Type B pancreatic cell (in vitro differentiated cells): ENCODE data around the gene EYS. TPM values are rescaled to one million over a fixed set of nuclear protein-coding genes. Genes with fewer than 3 reads are reported as not detected.

ENCODE experiments used
- DNase-seq: peaks from one replicate; pipeline ENCODE4 v3.0.0; 2021; ENCODE audit warnings: mixed read lengths; ENCODE audit not compliant: unreplicated experiment; ENCODE audit errors: extremely low spot score
- H3K27ac Mint-ChIP-seq: 2 replicates; pipeline ENCODE4 v1.8.0; 2021; ENCODE audit warnings: mild to moderate bottlenecking, mixed read lengths
- H3K27me3 Mint-ChIP-seq: 2 replicates; pipeline ENCODE4 v1.8.0; 2021; ENCODE audit warnings: mixed read lengths
- H3K36me3 Mint-ChIP-seq: 2 replicates; pipeline ENCODE4 v1.8.0; 2021; ENCODE audit warnings: mixed read lengths
- H3K4me1 Mint-ChIP-seq: one replicate; pipeline ENCODE4 v1.8.0; 2021; ENCODE audit warnings: mixed read lengths; ENCODE audit not compliant: unreplicated experiment
- H3K4me3 Mint-ChIP-seq: 2 replicates; pipeline ENCODE4 v1.8.0; 2021; ENCODE audit warnings: mild to moderate bottlenecking, mixed read lengths
- H3K9me3 Mint-ChIP-seq: 2 replicates; pipeline ENCODE4 v1.8.0; 2021; ENCODE audit warnings: mixed read lengths
- CTCF ChIP-seq: fragments of 200-600 bp; sonication (generic); conservative IDR thresholded peaks from 2 replicates; pipeline ENCODE4 v1.5.0; 2021; ENCODE audit warnings: antibody characterized with exemption, mild to moderate bottlenecking
- total RNA-seq: library from RNA; stranded (reverse); gene quantifications from 2 replicates; pipeline ENCODE4 v1.2.1, GENCODE V29; 2021; ENCODE audit warnings: low replicate concordance

EYS gene
- total RNA-seq, 1 donor from 2014 or later: 1.5 TPM

- DNase-seq: no peak
- no peak for TF ChIP-seq CTCF
- Mint-ChIP-seq H3K36me3 (no peaks in the 10 kb centered on the region), H3K27ac (no peak overlapping the region), H3K27me3 (no peaks in the 10 kb centered on the region), H3K4me3 (no peak overlapping the region), H3K4me1 (no peaks in the 10 kb centered on the region), H3K9me3 (no peaks in the 10 kb centered on the region)
These were observed 634.5 kb downstream of the EYS start for GRCh38 chr6:65072500-65072899.

GRCh38 chr6:65071480-65071879 lies 635.5 kb downstream of the EYS start:
- H3K36me3 Mint-ChIP-seq: no peaks in the 10 kb centered on the region
- TF ChIP-seq CTCF: no peak
- no peaks in the 10 kb centered on the region for H3K4me1 Mint-ChIP-seq
- no peak for DNase-seq
- no peaks in the 10 kb centered on the region for H3K27me3 Mint-ChIP-seq
- no peaks in the 10 kb centered on the region for H3K9me3 Mint-ChIP-seq
- H3K27ac Mint-ChIP-seq: no peak overlapping the region
- H3K4me3 Mint-ChIP-seq: no peak overlapping the region

- Mint-ChIP-seq H3K27ac (no peak overlapping the region), H3K9me3 (no peaks in the 10 kb centered on the region), H3K4me1 (no peaks in the 10 kb centered on the region), H3K36me3 (no peaks in the 10 kb centered on the region), H3K27me3 (no peaks in the 10 kb centered on the region), H3K4me3 (no peak overlapping the region)
- TF ChIP-seq CTCF: no peak
- no peak for DNase-seq
These were observed 642.2 kb downstream of the EYS start for GRCh38 chr6:65064844-65065243.

GRCh38 chr6:65059568-65059967 lies 647.5 kb downstream of the EYS start:
- TF ChIP-seq CTCF: no peak
- H3K9me3 Mint-ChIP-seq: no peaks in the 10 kb centered on the region
- no peak overlapping the region for H3K4me3 Mint-ChIP-seq
- H3K36me3 Mint-ChIP-seq: no peaks in the 10 kb centered on the region
- DNase-seq: no peak
- H3K27me3 Mint-ChIP-seq: no peaks in the 10 kb centered on the region
- no peaks in the 10 kb centered on the region for H3K4me1 Mint-ChIP-seq
- H3K27ac Mint-ChIP-seq: no peak overlapping the region

GRCh38 chr6:65055545-65055944 lies 651.5 kb downstream of the EYS start:
- H3K4me3 Mint-ChIP-seq: no peak overlapping the region
- H3K4me1 Mint-ChIP-seq: no peaks in the 10 kb centered on the region
- no peak overlapping the region for H3K27ac Mint-ChIP-seq
- TF ChIP-seq CTCF: no peak
- DNase-seq: no peak
- no peaks in the 10 kb centered on the region for H3K9me3 Mint-ChIP-seq
- H3K36me3 Mint-ChIP-seq: no peaks in the 10 kb centered on the region
- H3K27me3 Mint-ChIP-seq: no peaks in the 10 kb centered on the region

GRCh38 chr6:65052626-65053025 lies 654.4 kb downstream of the EYS start:
- Mint-ChIP-seq H3K36me3 (no peaks in the 10 kb centered on the region), H3K9me3 (no peaks in the 10 kb centered on the region), H3K4me3 (no peak overlapping the region), H3K4me1 (no peaks in the 10 kb centered on the region), H3K27me3 (no peaks in the 10 kb centered on the region), H3K27ac (no peak overlapping the region)
- no peak for DNase-seq
- TF ChIP-seq CTCF: no peak
